ENCODE measurements around the gene PHF19.

DNA sequence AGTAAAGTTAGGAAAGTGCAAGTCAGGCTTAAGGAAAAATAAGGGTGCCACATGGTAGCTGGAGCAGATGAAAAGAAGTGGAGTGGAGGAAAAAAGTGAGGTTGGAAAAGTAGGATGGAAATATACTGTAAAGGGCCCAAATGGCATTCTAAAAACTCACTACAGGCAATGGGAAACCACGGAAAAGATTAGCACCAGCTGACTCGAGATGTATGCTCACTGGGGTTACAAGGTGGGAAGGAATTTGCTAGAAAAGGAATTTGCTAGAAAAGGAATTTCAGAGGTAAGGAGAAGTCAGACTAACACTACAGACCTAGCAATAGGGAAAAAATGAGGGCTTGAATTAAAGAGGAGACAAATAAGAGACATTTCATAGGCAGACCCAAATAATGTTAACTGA lies 37.8 kb downstream of the PHF19 start:
- TF ChIP-seq TBP (IDR thresholded peaks at IDR 0.05; ENCODE audit: low read depth, low read length), result no peak
- TF ChIP-seq POLR2AphosphoS5 (IDR thresholded peaks at IDR 0.05; ENCODE audit: low read depth, low read length), result no peak
- TF ChIP-seq POU5F1 (IDR thresholded peaks at IDR 0.05; ENCODE audit: low read depth, low read length), result no peak
- TF ChIP-seq HDAC2 (IDR thresholded peaks at IDR 0.05; ENCODE audit: borderline replicate concordance in 1 of 2, low read depth in 2 of 2, low read length in 2 of 2), result no peak
- TF ChIP-seq POLR2A (IDR thresholded peaks at IDR 0.05; ENCODE audit: control extremely low read depth in 1 of 2, low read depth in 2 of 2, low read length in 2 of 2), result no peak
- no peak for TF ChIP-seq KDM5A (IDR thresholded peaks at IDR 0.05; ENCODE audit: low read length)
- TF ChIP-seq, protein P1, sequence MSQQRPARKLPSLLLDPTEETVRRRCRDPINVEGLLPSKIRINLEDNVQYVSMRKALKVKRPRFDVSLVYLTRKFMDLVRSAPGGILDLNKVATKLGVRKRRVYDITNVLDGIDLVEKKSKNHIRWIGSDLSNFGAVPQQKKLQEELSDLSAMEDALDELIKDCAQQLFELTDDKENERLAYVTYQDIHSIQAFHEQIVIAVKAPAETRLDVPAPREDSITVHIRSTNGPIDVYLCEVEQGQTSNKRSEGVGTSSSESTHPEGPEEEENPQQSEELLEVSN (IDR thresholded peaks at IDR 0.05), result no peak
- TF ChIP-seq, protein P2, sequence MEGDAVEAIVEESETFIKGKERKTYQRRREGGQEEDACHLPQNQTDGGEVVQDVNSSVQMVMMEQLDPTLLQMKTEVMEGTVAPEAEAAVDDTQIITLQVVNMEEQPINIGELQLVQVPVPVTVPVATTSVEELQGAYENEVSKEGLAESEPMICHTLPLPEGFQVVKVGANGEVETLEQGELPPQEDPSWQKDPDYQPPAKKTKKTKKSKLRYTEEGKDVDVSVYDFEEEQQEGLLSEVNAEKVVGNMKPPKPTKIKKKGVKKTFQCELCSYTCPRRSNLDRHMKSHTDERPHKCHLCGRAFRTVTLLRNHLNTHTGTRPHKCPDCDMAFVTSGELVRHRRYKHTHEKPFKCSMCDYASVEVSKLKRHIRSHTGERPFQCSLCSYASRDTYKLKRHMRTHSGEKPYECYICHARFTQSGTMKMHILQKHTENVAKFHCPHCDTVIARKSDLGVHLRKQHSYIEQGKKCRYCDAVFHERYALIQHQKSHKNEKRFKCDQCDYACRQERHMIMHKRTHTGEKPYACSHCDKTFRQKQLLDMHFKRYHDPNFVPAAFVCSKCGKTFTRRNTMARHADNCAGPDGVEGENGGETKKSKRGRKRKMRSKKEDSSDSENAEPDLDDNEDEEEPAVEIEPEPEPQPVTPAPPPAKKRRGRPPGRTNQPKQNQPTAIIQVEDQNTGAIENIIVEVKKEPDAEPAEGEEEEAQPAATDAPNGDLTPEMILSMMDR (IDR thresholded peaks at IDR 0.05; ENCODE audit: control extremely low read depth in 1 of 3, insufficient read depth in 1 of 3, low read depth in 1 of 3, low read length in 3 of 3), result no peak
- no peak for TF ChIP-seq RFX5 (IDR thresholded peaks at IDR 0.05; ENCODE audit: borderline replicate concordance, low read depth, low read length)
- TF ChIP-seq PHF8 (conservative IDR thresholded peaks at IDR 0.05; ENCODE audit: low read depth, low read length), result no peak
- no peak for TF ChIP-seq KDM1A (IDR thresholded peaks at IDR 0.05; ENCODE audit: borderline replicate concordance, low read length)
- TF ChIP-seq CREB1 (IDR thresholded peaks at IDR 0.05), result no peak
- TF ChIP-seq TEAD4 (IDR thresholded peaks at IDR 0.05; ENCODE audit: low read depth, low read length), result no peak
- TF ChIP-seq EP300 (IDR thresholded peaks at IDR 0.05; ENCODE audit: borderline replicate concordance in 1 of 2, low read depth in 2 of 2, low read length in 2 of 2), result no peak
